Endothelial cell of umbilical vein (primary cell): ENCODE results near the gene ARMC8. TPM values are rescaled to one million over a fixed set of nuclear protein-coding genes. Genes with fewer than 3 reads are reported as not detected.

ENCODE experiments used
- BruUV-seq: library from RNA; stranded (reverse); fragments of 400-500 nt; replicated peaks from 2 replicates; lab custom pipeline; 2021; lab: Mats Ljungman, UMichigan
- CTCF ChIA-PET: fragments of 300-600, 350-600 bp; sonication (Branson Sonifier 250); formaldehyde crosslinking; loops from one replicate; lab custom pipeline; 2021; ENCODE audit warnings: antibody characterized with exemption, inconsistent platforms; lab: Charles Lee
- POLR2A ChIA-PET: fragments of 300-600, 350-600 bp; sonication (Branson Sonifier 250); formaldehyde crosslinking; loops from one replicate; lab custom pipeline; 2021; ENCODE audit warnings: antibody characterized with exemption, inconsistent platforms; lab: Charles Lee
- DNase-seq: peaks from one replicate; pipeline ENCODE4 v3.0.0-alpha.2; 2011; ENCODE audit warnings: low read depth, low spot score
- FAIRE-seq: peaks from 2 replicates; lab custom pipeline; 2011; peaks lifted over from hg19 to GRCh38; lab: Jason Lieb, UNC
- H2AFZ ChIP-seq: 2 replicates; pipeline ENCODE4 v1.6.0; 2012; ENCODE audit warnings: low read depth, low read length, control low read depth, inconsistent platforms
- H3K27ac ChIP-seq: 2 replicates; pipeline ENCODE4 v1.5.1; 2011; ENCODE audit warnings: low read depth, mild to moderate bottlenecking, control low read depth, low read length, moderate library complexity; ENCODE audit not compliant: insufficient read depth
- H3K27me3 ChIP-seq, 2 experiments: 2 replicates each; pipeline versions ENCODE4 v1.6.0 to v1.6.1; 2011; ENCODE audit warnings: low read length in 2 of 2, mixed read lengths in 1 of 2; ENCODE audit not compliant: control insufficient read depth in 2 of 2, insufficient read depth in 2 of 2
- H3K36me3 ChIP-seq, 2 experiments: 2 replicates in 1 of 2; 3 replicates in 1 of 2; pipeline ENCODE4 v1.5.1; 2011; ENCODE audit warnings: low read length in 2 of 2, mild to moderate bottlenecking in 1 of 2, moderate library complexity in 1 of 2; ENCODE audit not compliant: control insufficient read depth in 2 of 2, insufficient read depth in 2 of 2; ENCODE audit errors: extremely low read depth in 1 of 2
- H3K4me1 ChIP-seq: 3 replicates; pipeline ENCODE4 v1.5.1; 2011; ENCODE audit warnings: mild to moderate bottlenecking, low read length; ENCODE audit not compliant: control insufficient read depth, insufficient read depth; ENCODE audit errors: extremely low read depth
- H3K4me2 ChIP-seq: 2 replicates; pipeline ENCODE4 v1.6.1; 2011; ENCODE audit warnings: low read length, control low read depth, mixed read lengths; ENCODE audit not compliant: insufficient read depth
- H3K4me3 ChIP-seq, 3 experiments: fragments of 200-600 bp in 1 of 3; sonication (generic), shearing (Covaris generic) in 1 of 3; replicated peaks in 1 of 3; 2 replicates each; pipeline ENCODE4 v1.5.1; 2011 to 2016; ENCODE audit warnings: control low read depth in 3 of 3, low read length in 3 of 3, mild to moderate bottlenecking in 2 of 3, inconsistent platforms in 1 of 3, low read depth in 1 of 3, moderate library complexity in 1 of 3; ENCODE audit not compliant: insufficient read depth in 1 of 3
- H3K79me2 ChIP-seq: 2 replicates; pipeline ENCODE4 v1.6.0; 2012; ENCODE audit warnings: low read length, inconsistent platforms; ENCODE audit not compliant: control insufficient read depth, insufficient read depth
- H3K9ac ChIP-seq: replicated peaks from 2 replicates; pipeline ENCODE3; 2011; ENCODE audit warnings: low read length, control low read depth; ENCODE audit not compliant: insufficient read depth; ENCODE audit errors: extremely low read depth
- H3K9me1 ChIP-seq: replicated peaks from 3 replicates; pipeline ENCODE4 v1.6.0; 2011; ENCODE audit warnings: mild to moderate bottlenecking, low read length; ENCODE audit not compliant: control insufficient read depth, insufficient read depth; ENCODE audit errors: extremely low read depth
- H3K9me3 ChIP-seq: replicated peaks from 2 replicates; pipeline ENCODE4 v1.5.1; 2012; ENCODE audit warnings: low read length, inconsistent platforms; ENCODE audit not compliant: control insufficient read depth, insufficient read depth
- H4K20me1 ChIP-seq: replicated peaks from 2 replicates; pipeline ENCODE3; 2011; ENCODE audit warnings: mild to moderate bottlenecking, low read length; ENCODE audit not compliant: control insufficient read depth, insufficient read depth; ENCODE audit errors: extremely low read depth
- EZH2 ChIP-seq: IDR thresholded peaks from 2 replicates; pipeline ENCODE4 v1.6.1; 2012; ENCODE audit warnings: borderline replicate concordance, low read depth, mild to moderate bottlenecking, moderate library complexity, low read length, inconsistent platforms; ENCODE audit not compliant: severe bottlenecking
- JUN ChIP-seq: IDR thresholded peaks from 2 replicates; pipeline ENCODE4 v1.6.1; 2011; ENCODE audit warnings: borderline replicate concordance, low read depth; ENCODE audit not compliant: insufficient read length, insufficient read depth
- MAX ChIP-seq: IDR thresholded peaks from 2 replicates; pipeline ENCODE4 v1.6.1; 2011; ENCODE audit not compliant: insufficient read depth, insufficient read length
- MYC ChIP-seq: IDR thresholded peaks from one replicate; pipeline ENCODE4 v1.6.1; 2011; ENCODE audit warnings: mild to moderate bottlenecking, low read depth, low read length
- POLR2A ChIP-seq: IDR thresholded peaks from 2 replicates; pipeline ENCODE4 v1.6.1; 2012; ENCODE audit warnings: low read depth, mild to moderate bottlenecking, control low read depth, low read length
- POLR2AphosphoS5 ChIP-seq: IDR thresholded peaks from 2 replicates; pipeline ENCODE4 v1.6.1; 2012; ENCODE audit warnings: low read depth, mild to moderate bottlenecking, control low read depth, low read length, moderate library complexity; ENCODE audit not compliant: insufficient read depth
- dilution Hi-C: fragments of 300-500 bp; cut with MboI; formaldehyde crosslinking; loops from one replicate; pipeline ENCODE4 v1.15.0; 2019; ENCODE audit warnings: low sequenced_read_pairs; ENCODE audit not compliant: extremely low pct_ligation_motif_present
- intact Hi-C: fragments of 100-400 bp; cut with micrococcal nuclease; formaldehyde crosslinking; loops from one replicate; pipeline ENCODE4 v1.10.0; 2022
- polyA plus RNA-seq, 4 experiments: library from polyadenylated mRNA; depleted of rRNA in 3 of 4; stranded (reverse) in 3 of 4; unstranded in 1 of 4; fragments of >200 nt; gene quantifications; 2 replicates each; pipeline versions ENCODE4 v1.2.1 to v1.2.3, GENCODE V29; 2011 to 2012; ENCODE audit warnings: missing spikeins in 1 of 4
- total RNA-seq: library from RNA; stranded (reverse); gene quantifications from 2 replicates; pipeline ENCODE4 v1.2.3, GENCODE V29; 2021
- TF ChIP-seq, protein P1 (sequence below), 2 donors: IDR thresholded peaks; 1 replicate in 1 of 2; 2 replicates in 1 of 2; pipeline ENCODE4 v1.5.1; 2011; ENCODE audit warnings: low read length in 2 of 2, mild to moderate bottlenecking in 2 of 2, moderate library complexity in 2 of 2, control low read depth in 1 of 2, inconsistent platforms in 1 of 2, low read depth in 1 of 2; ENCODE audit not compliant: insufficient read depth in 1 of 2; ENCODE audit errors: extremely low read depth in 1 of 2

The ARMC8 gene
- total and polyA plus RNA-seq, 2 donors (not counting 3 experiments of a cell fraction or from before 2014, with no cell fraction given) = 39.6 to 46.0 TPM

- TF ChIP-seq, protein P1, sequence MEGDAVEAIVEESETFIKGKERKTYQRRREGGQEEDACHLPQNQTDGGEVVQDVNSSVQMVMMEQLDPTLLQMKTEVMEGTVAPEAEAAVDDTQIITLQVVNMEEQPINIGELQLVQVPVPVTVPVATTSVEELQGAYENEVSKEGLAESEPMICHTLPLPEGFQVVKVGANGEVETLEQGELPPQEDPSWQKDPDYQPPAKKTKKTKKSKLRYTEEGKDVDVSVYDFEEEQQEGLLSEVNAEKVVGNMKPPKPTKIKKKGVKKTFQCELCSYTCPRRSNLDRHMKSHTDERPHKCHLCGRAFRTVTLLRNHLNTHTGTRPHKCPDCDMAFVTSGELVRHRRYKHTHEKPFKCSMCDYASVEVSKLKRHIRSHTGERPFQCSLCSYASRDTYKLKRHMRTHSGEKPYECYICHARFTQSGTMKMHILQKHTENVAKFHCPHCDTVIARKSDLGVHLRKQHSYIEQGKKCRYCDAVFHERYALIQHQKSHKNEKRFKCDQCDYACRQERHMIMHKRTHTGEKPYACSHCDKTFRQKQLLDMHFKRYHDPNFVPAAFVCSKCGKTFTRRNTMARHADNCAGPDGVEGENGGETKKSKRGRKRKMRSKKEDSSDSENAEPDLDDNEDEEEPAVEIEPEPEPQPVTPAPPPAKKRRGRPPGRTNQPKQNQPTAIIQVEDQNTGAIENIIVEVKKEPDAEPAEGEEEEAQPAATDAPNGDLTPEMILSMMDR (IDR thresholded peaks at IDR 0.05; ENCODE audit: extremely low read depth in 1 of 2, insufficient read depth in 1 of 2, low read depth in 1 of 2, low read length in 2 of 2) = no peak
- no peaks in the 10 kb centered on the region for H3K27me3 ChIP-seq
- POLR2A ChIA-PET = no interaction called here
- no peaks in the 10 kb centered on the region for H3K4me1 ChIP-seq
- H3K27ac ChIP-seq = no peak overlapping the region
- no peak overlapping the region for H3K4me2 ChIP-seq
- H4K20me1 ChIP-seq = no peaks in the 10 kb centered on the region
- H3K79me2 ChIP-seq = no peaks in the 10 kb centered on the region
- no peaks in the 10 kb centered on the region for H3K9me1 ChIP-seq
- peaks cover 12 to 17% of the 10 kb centered on the region in 2 experiments for H3K36me3 ChIP-seq
- H2AFZ ChIP-seq = no peak overlapping the region
- BruUV-seq = no TSS peak
- no peaks in the 10 kb centered on the region for H3K9me3 ChIP-seq
- dilution Hi-C loops = no loop called here
- no peak overlapping the region for H3K4me3 ChIP-seq
- no peak overlapping the region for H3K9ac ChIP-seq
- CTCF ChIA-PET = no interaction called here
- intact Hi-C loops = no loop called here
- DNase-seq = no peak
- FAIRE-seq = no peak
These were observed 57.9 kb downstream of the ARMC8 start for GRCh38 chr3:138245026-138245425.

GRCh38 chr3:138249636-138250035 is 62.5 kb downstream of the ARMC8 start:
- intact Hi-C loops (no loop called here), dilution Hi-C loops (no loop called here)
- no peak for TF ChIP-seq POLR2A
- no peak for TF ChIP-seq MAX
- TF ChIP-seq EZH2 = no peak
- no peak for TF ChIP-seq MYC
- TF ChIP-seq, protein P1 (IDR thresholded peaks at IDR 0.05; ENCODE audit: extremely low read depth in 1 of 2, insufficient read depth in 1 of 2, low read depth in 1 of 2, low read length in 2 of 2) = no peak
- no peak for TF ChIP-seq POLR2AphosphoS5
- no peak for TF ChIP-seq JUN
- no peaks in the 10 kb centered on the region for H4K20me1 ChIP-seq
- FAIRE-seq (no peak), DNase-seq (no peak)
- H3K4me2 ChIP-seq = no peak overlapping the region
- H3K9me1 ChIP-seq = no peaks in the 10 kb centered on the region
- no peak overlapping the region for H3K4me3 ChIP-seq
- H3K27ac ChIP-seq = no peak overlapping the region
- ChIA-PET POLR2A (no interaction called here), CTCF (no interaction called here)
- H2AFZ ChIP-seq = no peak overlapping the region
- no peaks in the 10 kb centered on the region for H3K9me3 ChIP-seq
- peaks cover 7 to 15% of the 10 kb centered on the region in 2 experiments for H3K36me3 ChIP-seq
- no peak overlapping the region for H3K9ac ChIP-seq
- no peaks in the 10 kb centered on the region for H3K4me1 ChIP-seq
- no peaks in the 10 kb centered on the region for H3K79me2 ChIP-seq
- no TSS peak for BruUV-seq
- H3K27me3 ChIP-seq = no peaks in the 10 kb centered on the region
